ENCODE results near the gene CYP2C9. TPM values are rescaled to one million over a fixed set of nuclear protein-coding genes. Genes with fewer than 3 reads are reported as not detected.

Gene CYP2C9
- total RNA-seq, 1 donor from 2014 or later, result not detected

GRCh38 chr10:95034401-95034800 lies 95.9 kb downstream of the CYP2C9 start:
- no peak for TF ChIP-seq CTCF (IDR thresholded peaks at IDR 0.05)
- no peaks in the 10 kb centered on the region for H3K4me1 ChIP-seq

GRCh38 chr10:95035332-95036295 lies 97.2 kb downstream of the CYP2C9 start:
- Histone ChIP-seq H3K9me3 (no peaks in the 10 kb centered on the region), H3K36me3 (no peaks in the 10 kb centered on the region), H3K4me3 (no peak overlapping the region), H3K4me1 (no peaks in the 10 kb centered on the region), H3K27ac (no peak overlapping the region), H3K27me3 (no peaks in the 10 kb centered on the region)
- intact Hi-C loops (cut with DNase I), result no loop called here
- DNase-seq (ENCODE audit: low spot score in 2 of 2), result no peak
- no peak for TF ChIP-seq CTCF (IDR thresholded peaks at IDR 0.05)

More at GRCh38 chr10:95034401-95034800, 95.9 kb downstream of the CYP2C9 start:
- no peak overlapping the region for H3K4me3 ChIP-seq
- H3K27ac ChIP-seq, result no peak overlapping the region
- no peaks in the 10 kb centered on the region for H3K36me3 ChIP-seq
- H3K9me3 ChIP-seq, result no peaks in the 10 kb centered on the region
- intact Hi-C loops (cut with DNase I), result no loop called here
- DNase-seq (ENCODE audit: low spot score in 2 of 2), result no peak
- H3K27me3 ChIP-seq, result no peaks in the 10 kb centered on the region

- intact Hi-C loops (cut with DNase I), result no loop called here
- H3K4me1 ChIP-seq, result no peaks in the 10 kb centered on the region
- H3K4me3 ChIP-seq, result no peak overlapping the region
- TF ChIP-seq CTCF (IDR thresholded peaks at IDR 0.05), result no peak
- H3K27me3 ChIP-seq, result no peaks in the 10 kb centered on the region
- no peaks in the 10 kb centered on the region for H3K36me3 ChIP-seq
- no peaks in the 10 kb centered on the region for H3K9me3 ChIP-seq
- no peak overlapping the region for H3K27ac ChIP-seq
- no peak for DNase-seq (ENCODE audit: low spot score in 2 of 2)
Observed at GRCh38 chr10:95039281-95039680, 100.8 kb downstream of the CYP2C9 start.

Other genes with a start within 250 kb of the CYP2C9 start
- not detected for gene CYP2C19, start 176.0 kb upstream of the CYP2C9 start, total RNA-seq
- not detected for gene CYP2C8, start 130.8 kb downstream of the CYP2C9 start, total RNA-seq

All from ascending aorta (tissue), 2 donors.